HFFc6 (cell line): ENCODE data around the gene MYO1G. TPM values are rescaled to one million over a fixed set of nuclear protein-coding genes. Genes with fewer than 3 reads are reported as not detected.

Experiments
- DNase-seq: peaks from one replicate; pipeline ENCODE4 v3.0.0-alpha.2; 2018
- H3K27ac Mint-ChIP-seq: 2 replicates; pipeline ENCODE4 v1.8.0; 2020; ENCODE audit warnings: mild to moderate bottlenecking, mixed read lengths
- H3K27me3 Mint-ChIP-seq: 2 replicates; pipeline ENCODE4 v1.8.0; 2021; ENCODE audit warnings: mild to moderate bottlenecking, moderate library complexity, mixed read lengths; ENCODE audit not compliant: insufficient read depth
- H3K36me3 Mint-ChIP-seq: 2 replicates; pipeline ENCODE4 v1.8.0; 2021; ENCODE audit warnings: low read depth, mixed read lengths
- H3K4me1 Mint-ChIP-seq: 2 replicates; pipeline ENCODE4 v1.8.0; 2020; ENCODE audit warnings: low read depth, mixed read lengths
- H3K4me3 Mint-ChIP-seq: 2 replicates; pipeline ENCODE4 v1.8.0; 2020; ENCODE audit warnings: mild to moderate bottlenecking, moderate library complexity, mixed read lengths
- H3K9me3 Mint-ChIP-seq: 2 replicates; pipeline ENCODE4 v1.8.0; 2020; ENCODE audit warnings: mild to moderate bottlenecking, mixed read lengths
- CTCF ChIP-seq: fragments of 200-600 bp; sonication (generic); IDR thresholded peaks from 2 replicates; pipeline ENCODE4 v1.5.0; 2021; ENCODE audit warnings: antibody characterized with exemption, mild to moderate bottlenecking
- total RNA-seq, 6 experiments: library from RNA; stranded (reverse); fragmentation: NEBNext Ultra II Directional; extraction: Animal tissue kit (Norgen Biotek cat#: 25700); gene quantifications; 2 replicates in 1 of 6; 3 replicates in 5 of 6; pipeline ENCODE4 v1.2.3, GENCODE V29; 2021

MYO1G gene
- total RNA-seq, 6 experiments from 2014 or later, result not detected

GRCh38 chr7:45013465-45013967, 34.7 kb upstream of the MYO1G start:
- no peaks in the 10 kb centered on the region for H3K4me1 Mint-ChIP-seq
- peaks cover 1% of the 10 kb centered on the region; the same call in 1 of the 2 replicates for H3K27me3 Mint-ChIP-seq
- H3K27ac Mint-ChIP-seq, result no peak overlapping the region
- H3K9me3 Mint-ChIP-seq, result no peaks in the 10 kb centered on the region
- H3K36me3 Mint-ChIP-seq, result peaks cover 11% of the 10 kb centered on the region
- TF ChIP-seq CTCF, result no peak
- DNase-seq, result no peak
- H3K4me3 Mint-ChIP-seq, result no peak overlapping the region

- no peak for DNase-seq
- no peak overlapping the region for H3K4me3 Mint-ChIP-seq
- H3K27ac Mint-ChIP-seq, result no peak overlapping the region
- no peaks in the 10 kb centered on the region for H3K27me3 Mint-ChIP-seq
- no peaks in the 10 kb centered on the region for H3K9me3 Mint-ChIP-seq
- H3K4me1 Mint-ChIP-seq, result peaks cover 8% of the 10 kb centered on the region; the same call in 1 of the 2 replicates
- no peak for TF ChIP-seq CTCF
- no peaks in the 10 kb centered on the region; the same call in none of the 2 replicates for H3K36me3 Mint-ChIP-seq
These were observed 28.9 kb upstream of the MYO1G start for GRCh38 chr7:45007571-45008328.

GRCh38 chr7:45007106-45007505, 28.3 kb upstream of the MYO1G start:
- Mint-ChIP-seq H3K4me1 (peaks cover 8% of the 10 kb centered on the region; the same call in 1 of the 2 replicates), H3K4me3 (no peak overlapping the region), H3K9me3 (no peaks in the 10 kb centered on the region), H3K27me3 (no peaks in the 10 kb centered on the region), H3K27ac (no peak overlapping the region), H3K36me3 (no peaks in the 10 kb centered on the region; the same call in none of the 2 replicates)
- no peak for TF ChIP-seq CTCF
- no peak for DNase-seq

- peaks cover 4% of the 10 kb centered on the region for H3K36me3 Mint-ChIP-seq
- peaks cover 21% of the 10 kb centered on the region for H3K4me1 Mint-ChIP-seq
- H3K9me3 Mint-ChIP-seq, result no peaks in the 10 kb centered on the region
- H3K4me3 Mint-ChIP-seq, result no peak overlapping the region
- no peak for DNase-seq
- no peaks in the 10 kb centered on the region for H3K27me3 Mint-ChIP-seq
- no peak for TF ChIP-seq CTCF
- no peak overlapping the region for H3K27ac Mint-ChIP-seq
These were observed 25.0 kb upstream of the MYO1G start for GRCh38 chr7:45003789-45004188.

GRCh38 chr7:45001826-45002225, 23.0 kb upstream of the MYO1G start:
- DNase-seq, result no peak
- H3K4me1 Mint-ChIP-seq, result peaks cover 22% of the 10 kb centered on the region
- no peaks in the 10 kb centered on the region for H3K9me3 Mint-ChIP-seq
- H3K4me3 Mint-ChIP-seq, result peak overlapping the region; percentile 89; the same call in 1 of the 2 replicates
- no peak overlapping the region for H3K27ac Mint-ChIP-seq
- H3K36me3 Mint-ChIP-seq, result peaks cover 4% of the 10 kb centered on the region
- no peak for TF ChIP-seq CTCF
- H3K27me3 Mint-ChIP-seq, result no peaks in the 10 kb centered on the region
